ENCODE measurements around the gene DNAAF1.

- no peak for TF ChIP-seq CTCF (optimal IDR thresholded peaks at IDR 0.05 in 1 of 3, IDR thresholded peaks at IDR 0.05 in 1 of 3, conservative IDR thresholded peaks at IDR 0.05 in 1 of 3; ENCODE audit: extremely low read depth in 1 of 3, insufficient read depth in 2 of 3, low read length in 3 of 3)
- TF ChIP-seq EZH2 (IDR thresholded peaks at IDR 0.05; ENCODE audit: low read length), result no peak
Measured at GRCh38 chr16:84195201-84196093, 50.3 kb downstream of the DNAAF1 start.

Measured in keratinocyte (primary cell).